Loucy (cell line): ENCODE results near the gene SCRG1.

Experiments used
- CTCF ChIP-seq: fragments of 200-600 bp; sonication (generic); conservative IDR thresholded peaks from 2 replicates; pipeline ENCODE4 v1.5.1; 2014; ENCODE audit warnings: mild to moderate bottlenecking, antibody characterized with exemption, low read length
- EZH2phosphoT487 ChIP-seq: fragments of 200-600 bp; IDR thresholded peaks from 2 replicates; pipeline ENCODE4 v1.6.1; 2018; ENCODE audit warnings: antibody characterized with exemption, mild to moderate bottlenecking, moderate library complexity, borderline replicate concordance

- TF ChIP-seq CTCF, result no peak
- TF ChIP-seq EZH2phosphoT487, result no peak
These were observed at the start of gene SCRG1 for GRCh38 chr4:173398779-173399415.
